ENCODE results near the gene MYMX.

Gene MYMX

GRCh38 chr6:44247338-44248302 is 30.9 kb downstream of the MYMX start:
- FAIRE-seq: no peak
- no peak for DNase-seq (ENCODE audit: insufficient read length, low spot score)

DNA sequence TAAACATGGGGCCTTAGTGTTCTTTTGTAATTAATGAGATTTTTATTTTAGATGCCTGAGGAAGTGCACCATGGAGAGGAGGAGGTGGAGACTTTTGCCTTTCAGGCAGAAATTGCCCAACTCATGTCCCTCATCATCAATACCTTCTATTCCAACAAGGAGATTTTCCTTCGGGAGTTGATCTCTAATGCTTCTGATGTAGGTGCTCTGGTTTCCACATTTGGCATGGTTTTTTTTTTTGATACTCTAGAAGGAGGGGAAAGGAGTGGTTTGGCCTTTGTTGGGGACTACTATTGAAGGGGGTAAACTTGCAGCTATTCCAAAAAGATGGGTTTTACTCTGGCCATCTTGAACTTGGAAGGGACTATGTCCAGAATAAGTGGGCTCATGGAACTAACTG is 31.9 kb downstream of the MYMX start:
- no peak for DNase-seq (ENCODE audit: insufficient read length, low spot score)
- FAIRE-seq: no peak

- DNase-seq (ENCODE audit: insufficient read length, low spot score) (no peak), FAIRE-seq (no peak)
Observed at GRCh38 chr6:44249082-44249748, 32.5 kb downstream of the MYMX start.

- no peak for DNase-seq (ENCODE audit: insufficient read length, low spot score)
- FAIRE-seq: no peak
Observed at GRCh38 chr6:44250067-44250717, 33.5 kb downstream of the MYMX start.

- FAIRE-seq: no peak
Observed at GRCh38 chr6:44250718-44251123, 34.0 kb downstream of the MYMX start.

DNA sequence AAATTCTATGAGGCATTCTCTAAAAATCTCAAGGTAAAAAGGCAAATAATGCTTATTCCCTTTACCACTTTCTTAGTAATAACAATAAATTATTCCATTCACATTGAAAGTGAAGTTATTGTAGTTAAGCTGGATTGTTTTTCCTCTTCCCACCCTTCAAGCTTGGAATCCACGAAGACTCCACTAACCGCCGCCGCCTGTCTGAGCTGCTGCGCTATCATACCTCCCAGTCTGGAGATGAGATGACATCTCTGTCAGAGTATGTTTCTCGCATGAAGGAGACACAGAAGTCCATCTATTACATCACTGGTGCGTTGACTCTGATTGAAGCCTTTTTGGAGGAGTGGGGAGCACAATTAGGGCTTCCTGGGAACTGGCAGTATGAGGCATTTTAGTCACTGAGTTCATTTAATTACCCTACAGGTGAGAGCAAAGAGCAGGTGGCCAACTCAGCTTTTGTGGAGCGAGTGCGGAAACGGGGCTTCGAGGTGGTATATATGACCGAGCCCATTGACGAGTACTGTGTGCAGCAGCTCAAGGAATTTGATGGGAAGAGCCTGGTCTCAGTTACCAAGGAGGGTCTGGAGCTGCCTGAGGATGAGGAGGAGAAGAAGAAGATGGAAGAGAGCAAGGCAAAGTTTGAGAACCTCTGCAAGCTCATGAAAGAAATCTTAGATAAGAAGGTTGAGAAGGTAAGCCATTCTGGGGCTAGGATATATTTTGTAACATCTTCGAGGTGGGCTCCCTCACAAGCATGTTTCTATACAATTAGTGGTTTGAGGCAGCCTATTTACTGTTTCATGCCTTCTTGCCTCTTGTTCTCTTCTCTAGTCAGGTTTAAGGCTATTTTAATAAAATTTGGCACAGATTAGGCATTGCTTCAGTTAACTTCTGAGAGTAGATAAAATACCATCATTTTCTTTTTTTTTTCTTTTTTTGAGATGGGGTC is 35.1 kb downstream of the MYMX start:
- FAIRE-seq: no peak
- no peak for DNase-seq (ENCODE audit: insufficient read length, low spot score)

More at GRCh38 chr6:44250718-44251123, 34.0 kb downstream of the MYMX start:
- no peak for DNase-seq (ENCODE audit: insufficient read length, low spot score)

GRCh38 chr6:44253307-44254101 is 36.8 kb downstream of the MYMX start:
- no peak for DNase-seq (ENCODE audit: insufficient read length, low spot score)
- no peak for FAIRE-seq

GRCh38 chr6:44254191-44255104 is 37.7 kb downstream of the MYMX start:
- DNase-seq (ENCODE audit: insufficient read length, low spot score) (no peak), FAIRE-seq (no peak)

DNA sequence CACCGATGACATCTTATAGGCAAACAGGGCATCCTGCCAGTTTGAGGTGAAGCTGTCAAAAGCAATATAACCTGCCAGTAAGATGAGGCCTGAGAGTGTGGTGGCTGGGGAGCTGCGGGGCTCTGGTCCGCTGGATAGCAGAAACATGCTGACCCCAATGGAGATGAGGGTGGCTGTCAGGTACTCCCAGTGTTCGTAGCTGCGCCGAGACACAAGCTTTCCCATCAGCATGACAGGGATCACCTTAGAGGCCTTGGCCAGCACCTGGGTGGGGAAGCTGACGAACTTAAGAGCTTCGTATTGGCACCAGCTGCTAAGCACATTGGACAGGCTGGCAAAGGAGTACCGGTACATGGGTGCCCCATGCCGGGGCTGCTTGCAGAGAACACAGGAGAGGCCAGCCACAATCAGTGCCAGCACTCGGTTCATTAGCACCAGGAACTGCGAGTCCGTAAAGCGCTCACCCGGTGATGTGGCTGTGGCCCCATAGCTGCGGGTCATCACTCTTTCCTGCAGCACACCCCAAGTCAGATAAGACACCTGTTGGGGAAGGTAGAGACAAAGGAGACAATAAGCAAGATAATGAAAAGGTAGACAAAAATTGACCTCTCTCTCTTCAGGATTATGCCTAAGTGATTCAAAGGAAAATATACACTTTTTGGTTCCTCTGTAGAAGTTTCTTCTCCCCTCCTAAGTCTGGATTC is 38.5 kb downstream of the MYMX start:
- DNase-seq (ENCODE audit: insufficient read length, low spot score) (no peak), FAIRE-seq (no peak)

GRCh38 chr6:44255871-44256774 is 39.4 kb downstream of the MYMX start:
- FAIRE-seq: no peak
- no peak for DNase-seq (ENCODE audit: insufficient read length, low spot score)

GRCh38 chr6:44256775-44257024 is 40.0 kb downstream of the MYMX start:
- DNase-seq (ENCODE audit: insufficient read length, low spot score): no peak
- FAIRE-seq: no peak

GRCh38 chr6:44257025-44257752 is 40.5 kb downstream of the MYMX start, which contains the start of gene SLC35B2:
TSS of gene SLC35B2 (minus strand) at chr6:44257528. CDS start at chr6:44257410, 118 bp downstream.
- no peak for FAIRE-seq
- no peak for DNase-seq (ENCODE audit: insufficient read length, low spot score)

GRCh38 chr6:44257753-44258324 is 41.1 kb downstream of the MYMX start:
- peak; percentile 72 for FAIRE-seq

DNA sequence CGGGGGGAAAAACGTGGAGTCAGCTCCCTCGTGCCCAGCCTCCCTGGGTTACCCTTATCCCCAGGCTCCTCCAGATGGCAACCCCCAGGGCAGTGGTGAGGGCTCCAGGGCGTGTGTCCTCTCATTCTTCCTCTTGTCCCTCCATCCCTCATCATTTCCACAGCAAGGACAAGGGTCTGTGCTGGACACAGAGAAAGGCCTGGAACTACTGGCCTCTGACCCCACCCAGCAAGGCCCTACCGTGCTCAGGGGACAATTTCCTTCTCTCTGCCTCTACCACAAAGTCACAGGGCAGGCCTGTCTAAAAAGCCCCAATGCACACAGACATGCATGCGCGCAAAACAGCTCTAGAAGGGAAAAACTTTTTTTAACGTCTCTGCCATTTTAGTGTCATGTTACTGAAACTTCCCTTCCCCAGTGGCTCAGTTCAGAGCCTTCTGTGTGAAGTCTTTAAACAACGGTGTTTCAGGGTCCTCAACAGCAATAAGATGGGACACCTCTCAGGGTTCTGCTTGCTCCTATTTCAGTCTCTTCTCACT is 41.7 kb downstream of the MYMX start:
- DNase-seq (ENCODE audit: insufficient read length, low spot score): no peak
- no peak for FAIRE-seq

More at GRCh38 chr6:44257753-44258324, 41.1 kb downstream of the MYMX start:
- DNase-seq (ENCODE audit: insufficient read length, low spot score): no peak

DNA sequence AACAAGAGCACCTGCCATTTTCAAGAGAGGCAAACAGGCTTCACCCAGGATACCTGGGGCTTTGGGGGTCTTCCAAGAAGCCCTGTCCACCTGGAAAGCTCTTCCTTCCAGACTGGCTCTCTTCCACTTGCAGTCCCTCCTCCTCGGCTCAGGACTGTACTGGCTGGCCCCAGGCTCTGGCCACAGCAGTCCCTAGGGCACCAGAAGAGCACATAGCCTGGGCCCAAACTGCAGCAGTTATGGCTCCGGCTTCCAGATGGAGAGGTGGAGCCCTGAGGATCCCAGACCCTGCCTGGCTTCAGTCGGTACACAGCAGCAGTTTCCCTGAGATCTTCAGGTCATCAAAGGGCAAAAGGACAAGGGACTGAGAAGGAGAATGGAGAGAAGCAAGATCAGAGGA is 42.2 kb downstream of the MYMX start:
- DNase-seq (ENCODE audit: insufficient read length, low spot score): no peak
- FAIRE-seq: no peak

GRCh38 chr6:44260011-44260410 is 43.3 kb downstream of the MYMX start:
- DNase-seq (ENCODE audit: insufficient read length, low spot score) (no peak), FAIRE-seq (no peak)
